Uterus (tissue), 2 donors: ENCODE measurements around the gene SF3B6.

ENCODE experiments used
- CTCF ChIP-seq, 4 experiments: fragments of 200-600 bp in 2 of 4; fragments of 450-650 bp in 2 of 4; sonication (generic) in 2 of 4; IDR thresholded peaks; one replicate each; pipeline ENCODE4 v1.5.1; 2016 to 2019; ENCODE audit warnings: antibody characterized with exemption in 4 of 4, mild to moderate bottlenecking in 2 of 4, moderate library complexity in 1 of 4
- POLR2A ChIP-seq, 2 donors: fragments of 450-650 bp; IDR thresholded peaks; one replicate each; pipeline ENCODE4 v1.6.1; 2016; ENCODE audit warnings: antibody characterized with exemption in 2 of 2, mild to moderate bottlenecking in 1 of 2, moderate library complexity in 1 of 2

GRCh38 chr2:24019729-24020128 is 56.4 kb downstream of the SF3B6 start:
- TF ChIP-seq CTCF (IDR thresholded peaks at IDR 0.05) (no peak), POLR2A (IDR thresholded peaks at IDR 0.05) (no peak)
